HG03097 (cell line): ENCODE data around the gene NOMO2.
"Not testable (repeated sequence)": the region's sequence is repeated elsewhere in the genome, so short reads cannot be mapped to it uniquely, and the experiment has no call there.

Experiments used
- ATAC-seq: cut with Tn5 transposase; IDR thresholded peaks from one replicate; pipeline ENCODE4 v1.9.1; 2021; ENCODE audit not compliant: unreplicated experiment, low FRiP score

The NOMO2 gene

GRCh38 chr16:18522637-18523036 lies 39.3 kb downstream of the NOMO2 start:
- not testable (repeated sequence) for ATAC-seq

- not testable (repeated sequence) for ATAC-seq
These were observed 40.3 kb downstream of the NOMO2 start for GRCh38 chr16:18521445-18522181.

DNA sequence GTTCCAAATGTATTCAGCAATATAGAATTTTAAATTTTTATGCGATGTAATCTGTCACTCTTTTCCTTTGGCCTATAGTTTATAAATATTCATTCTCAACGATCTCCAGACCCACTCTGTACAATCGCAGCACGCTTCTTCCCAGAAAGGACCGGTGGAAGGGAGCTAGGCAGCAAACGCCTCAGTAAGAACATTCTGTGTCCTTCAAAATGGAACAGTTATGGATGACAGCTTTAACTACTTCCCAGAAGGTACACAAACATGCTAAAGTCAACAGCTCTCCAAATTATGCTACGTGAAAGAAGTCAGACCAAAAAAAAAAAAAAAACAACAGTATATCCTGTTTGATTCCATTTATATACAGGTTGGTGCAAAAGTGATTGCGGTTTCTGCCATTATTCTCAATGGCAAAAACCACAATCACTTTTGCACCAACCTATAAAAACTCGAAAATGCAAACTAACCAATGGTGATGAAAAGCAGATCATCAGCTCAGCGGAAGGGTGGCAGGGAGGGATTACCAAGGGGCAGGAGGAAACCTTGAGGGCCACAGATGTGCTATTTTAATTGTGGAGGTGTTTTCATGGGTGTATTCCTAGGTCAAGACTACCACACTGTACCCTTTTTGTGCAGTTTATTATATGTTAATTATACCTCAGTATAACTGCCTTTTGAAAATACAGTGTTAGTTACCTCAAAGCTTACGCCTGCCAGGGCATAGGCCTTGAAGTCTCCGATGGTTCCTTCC lies 43.2 kb downstream of the NOMO2 start:
- ATAC-seq = not testable (repeated sequence)

DNA sequence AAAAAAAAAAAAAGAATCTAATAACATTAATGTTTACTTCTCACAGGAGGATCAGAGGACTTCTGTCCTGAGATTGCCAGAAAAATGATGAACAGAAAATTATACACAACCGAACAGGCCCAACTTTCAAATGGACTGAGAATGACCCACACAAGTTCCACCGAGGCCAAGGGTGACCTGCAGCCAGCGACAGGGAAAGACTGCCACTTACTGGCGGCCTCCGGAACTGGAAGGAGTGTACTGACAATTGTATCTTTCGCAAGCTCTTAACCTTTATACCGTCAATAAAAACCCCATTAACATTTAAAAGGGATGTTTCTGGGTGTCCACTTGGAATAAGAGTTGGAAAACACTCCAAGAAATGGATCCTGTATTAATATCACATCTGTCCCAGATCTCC lies 63.5 kb downstream of the NOMO2 start:
- not testable (repeated sequence) for ATAC-seq

GRCh38 chr16:18497032-18497431 lies 64.9 kb downstream of the NOMO2 start:
- ATAC-seq = not testable (repeated sequence)

DNA sequence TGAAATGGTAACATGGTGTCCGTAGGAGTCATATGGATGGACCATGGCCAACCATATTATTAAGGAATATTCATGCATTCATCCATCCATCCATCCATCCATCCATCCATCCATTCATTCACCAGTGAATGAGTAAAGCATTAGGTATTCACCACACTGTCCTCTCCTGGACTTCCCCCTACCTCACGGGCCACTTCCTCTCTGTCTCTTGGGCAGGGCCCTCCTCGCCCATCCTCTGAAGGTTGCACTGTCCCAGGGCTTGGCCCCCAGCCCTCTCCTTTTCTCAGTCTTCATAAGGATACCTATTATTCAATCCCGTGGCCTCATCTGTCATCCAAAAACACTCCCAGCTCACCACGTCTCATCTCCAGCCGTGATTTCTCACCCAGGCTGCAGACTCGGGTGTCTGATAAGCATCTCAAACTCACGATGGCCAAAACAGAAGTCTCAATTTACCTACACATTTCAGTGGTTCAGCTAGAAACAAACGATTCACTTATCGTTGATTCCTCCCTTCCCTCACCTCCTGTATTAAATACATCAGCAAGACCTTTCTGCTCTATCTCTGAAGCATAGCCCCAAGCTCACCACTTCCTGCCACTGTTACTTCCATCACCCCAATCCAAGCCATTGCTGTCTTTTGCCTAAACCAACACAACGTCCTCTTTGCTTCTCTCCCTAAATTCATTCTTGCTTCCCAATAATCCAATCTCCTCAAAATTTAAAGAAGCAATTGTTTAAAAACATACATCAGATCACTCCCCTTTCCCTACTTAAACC lies 69.6 kb downstream of the NOMO2 start:
- not testable (repeated sequence) for ATAC-seq

- ATAC-seq = not testable (repeated sequence)
These were observed 125.9 kb downstream of the NOMO2 start for GRCh38 chr16:18436025-18436424.

- ATAC-seq = not testable (repeated sequence)
These were observed 146.1 kb downstream of the NOMO2 start for GRCh38 chr16:18415827-18416226.

- ATAC-seq = not testable (repeated sequence)
These were observed 152.2 kb downstream of the NOMO2 start for GRCh38 chr16:18409532-18410293.

GRCh38 chr16:18401851-18402657 lies 159.8 kb downstream of the NOMO2 start:
- ATAC-seq = not testable (repeated sequence)

DNA sequence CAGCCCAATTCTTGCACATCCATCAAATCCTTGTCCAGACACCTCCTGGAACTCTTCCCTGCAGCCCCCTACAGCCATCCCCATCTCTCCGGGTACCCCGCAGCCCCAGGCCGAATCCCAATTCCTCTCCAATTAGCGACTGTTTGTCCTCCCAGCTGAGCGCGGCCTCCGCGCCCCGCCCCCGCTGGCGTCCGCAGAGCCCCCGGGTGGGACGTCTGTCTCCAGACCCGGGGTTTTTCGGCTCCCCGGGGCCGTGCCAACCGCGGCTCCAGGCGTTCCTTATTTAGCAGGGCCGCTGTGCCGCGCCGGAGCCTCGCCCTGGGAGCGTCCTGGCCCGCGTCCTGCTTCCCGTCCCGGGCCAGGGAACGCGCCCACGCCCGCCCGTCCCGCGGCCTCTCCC lies 160.7 kb downstream of the NOMO2 start:
- not testable (repeated sequence) for ATAC-seq

DNA sequence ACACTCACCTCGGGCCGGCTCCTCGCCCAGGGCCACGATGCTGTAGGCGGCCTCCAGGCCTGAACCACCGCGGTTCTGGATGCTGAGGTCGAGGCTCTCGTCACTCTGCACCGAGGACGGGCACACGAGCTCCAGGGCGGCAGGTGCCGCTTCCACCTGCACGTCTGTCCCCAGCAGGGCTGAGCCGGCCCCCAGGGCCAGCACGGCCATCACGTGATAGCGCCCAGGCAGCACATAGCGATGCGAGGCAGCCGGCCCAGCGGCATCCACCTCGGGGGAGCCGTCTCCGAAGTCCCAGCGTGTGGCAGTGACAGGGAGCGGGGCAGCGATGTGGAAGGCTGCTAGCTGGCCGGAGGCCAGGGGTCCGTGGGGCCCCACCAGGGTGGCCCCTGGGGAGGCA lies 167.5 kb downstream of the NOMO2 start:
- not testable (repeated sequence) for ATAC-seq

GRCh38 chr16:18387767-18388166 lies 174.1 kb downstream of the NOMO2 start:
- not testable (repeated sequence) for ATAC-seq

- ATAC-seq = not testable (repeated sequence)
These were observed 175.4 kb downstream of the NOMO2 start for GRCh38 chr16:18386517-18386916.

- not testable (repeated sequence) for ATAC-seq
These were observed 176.6 kb downstream of the NOMO2 start for GRCh38 chr16:18385285-18385684.

DNA sequence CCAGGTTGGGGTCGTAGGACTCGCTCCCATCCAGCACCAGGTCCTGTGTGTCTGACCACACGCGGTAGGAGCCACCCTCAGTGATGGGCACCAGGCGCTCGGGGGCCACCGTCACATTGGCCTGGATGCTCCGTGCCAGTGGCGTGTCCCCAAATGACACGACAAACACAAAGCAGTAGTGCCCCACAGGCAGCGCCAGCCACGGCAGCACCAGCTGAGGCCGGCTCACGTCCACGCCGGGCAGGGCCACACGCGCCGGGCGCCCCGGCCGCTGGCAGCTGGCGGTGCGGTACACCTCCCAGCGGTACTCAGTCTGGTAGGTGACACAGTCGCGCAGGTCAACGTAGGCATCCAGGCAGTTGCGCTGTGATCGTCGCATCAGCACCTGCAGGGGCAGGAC lies 177.0 kb downstream of the NOMO2 start:
- not testable (repeated sequence) for ATAC-seq

- not testable (repeated sequence) for ATAC-seq
These were observed 177.7 kb downstream of the NOMO2 start for GRCh38 chr16:18384098-18384636.

DNA sequence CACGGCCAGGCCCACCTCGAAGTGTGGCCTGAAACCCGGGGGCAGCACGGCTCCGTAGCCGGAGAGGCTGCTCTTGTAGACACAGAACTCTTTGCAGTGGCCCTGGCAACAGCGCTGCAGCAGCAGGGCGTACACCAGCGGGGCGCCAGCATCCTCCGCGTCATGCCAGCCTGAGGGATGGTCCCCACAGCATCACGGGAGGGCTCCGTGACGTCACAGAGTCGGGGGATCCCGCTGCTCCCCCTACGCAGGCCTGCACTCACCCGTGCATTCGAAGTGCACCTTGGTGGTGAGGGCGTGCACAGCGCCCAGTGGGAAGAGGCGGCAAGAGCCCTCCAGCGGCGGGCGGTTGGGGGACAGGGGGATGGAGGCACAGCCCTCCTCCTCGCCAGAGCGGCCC lies 179.2 kb downstream of the NOMO2 start:
- not testable (repeated sequence) for ATAC-seq
